Measurements from ENCODE around the gene EPB41. TPM values are rescaled to one million over a fixed set of nuclear protein-coding genes. Genes with fewer than 3 reads are reported as not detected.

EPB41 gene
- total RNA-seq, 1 donor from 2014 or later, result 15.5 TPM

DNA sequence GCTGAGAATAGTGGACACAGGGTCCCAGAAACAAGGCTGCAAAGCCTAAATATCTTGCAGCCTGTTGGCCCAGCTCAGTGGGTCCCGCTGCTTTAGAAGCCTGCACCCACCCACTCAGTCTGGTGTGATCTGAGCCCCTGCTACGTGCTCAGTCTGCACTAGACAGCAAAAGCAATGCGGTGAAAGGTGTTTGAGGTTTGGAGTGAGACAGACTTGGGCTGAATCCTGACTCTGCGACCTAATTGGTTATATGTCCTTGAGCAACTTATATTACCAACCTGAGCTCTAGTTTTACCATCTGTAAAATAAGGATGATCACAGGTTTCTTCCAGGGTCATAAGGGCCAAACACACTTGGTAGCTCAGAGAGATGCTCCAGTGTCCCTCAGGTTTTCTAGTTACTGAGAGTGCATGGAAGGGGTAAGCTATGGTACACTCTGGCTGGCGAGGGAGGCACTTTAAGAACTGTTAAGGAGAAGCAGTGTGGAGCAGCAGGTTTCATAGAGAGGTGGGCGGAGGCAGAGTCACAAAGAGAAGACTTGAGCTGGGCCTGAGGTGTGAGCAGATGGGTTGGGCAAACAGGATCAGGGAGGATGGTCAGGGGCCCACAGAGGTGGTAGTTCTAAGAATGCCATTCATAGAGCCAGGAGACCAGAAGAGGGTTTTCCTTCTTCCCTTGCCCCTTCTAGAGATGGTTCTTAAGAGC lies 199.2 kb downstream of the EPB41 start:
- no peak for DNase-seq (ENCODE audit: low read depth)
- TF ChIP-seq, protein P1, sequence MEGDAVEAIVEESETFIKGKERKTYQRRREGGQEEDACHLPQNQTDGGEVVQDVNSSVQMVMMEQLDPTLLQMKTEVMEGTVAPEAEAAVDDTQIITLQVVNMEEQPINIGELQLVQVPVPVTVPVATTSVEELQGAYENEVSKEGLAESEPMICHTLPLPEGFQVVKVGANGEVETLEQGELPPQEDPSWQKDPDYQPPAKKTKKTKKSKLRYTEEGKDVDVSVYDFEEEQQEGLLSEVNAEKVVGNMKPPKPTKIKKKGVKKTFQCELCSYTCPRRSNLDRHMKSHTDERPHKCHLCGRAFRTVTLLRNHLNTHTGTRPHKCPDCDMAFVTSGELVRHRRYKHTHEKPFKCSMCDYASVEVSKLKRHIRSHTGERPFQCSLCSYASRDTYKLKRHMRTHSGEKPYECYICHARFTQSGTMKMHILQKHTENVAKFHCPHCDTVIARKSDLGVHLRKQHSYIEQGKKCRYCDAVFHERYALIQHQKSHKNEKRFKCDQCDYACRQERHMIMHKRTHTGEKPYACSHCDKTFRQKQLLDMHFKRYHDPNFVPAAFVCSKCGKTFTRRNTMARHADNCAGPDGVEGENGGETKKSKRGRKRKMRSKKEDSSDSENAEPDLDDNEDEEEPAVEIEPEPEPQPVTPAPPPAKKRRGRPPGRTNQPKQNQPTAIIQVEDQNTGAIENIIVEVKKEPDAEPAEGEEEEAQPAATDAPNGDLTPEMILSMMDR (conservative IDR thresholded peaks at IDR 0.05; ENCODE audit: low read depth, low read length), result no peak
- no peak overlapping the region for H3K4me3 ChIP-seq (ENCODE audit: low read depth, low read length)

DNA sequence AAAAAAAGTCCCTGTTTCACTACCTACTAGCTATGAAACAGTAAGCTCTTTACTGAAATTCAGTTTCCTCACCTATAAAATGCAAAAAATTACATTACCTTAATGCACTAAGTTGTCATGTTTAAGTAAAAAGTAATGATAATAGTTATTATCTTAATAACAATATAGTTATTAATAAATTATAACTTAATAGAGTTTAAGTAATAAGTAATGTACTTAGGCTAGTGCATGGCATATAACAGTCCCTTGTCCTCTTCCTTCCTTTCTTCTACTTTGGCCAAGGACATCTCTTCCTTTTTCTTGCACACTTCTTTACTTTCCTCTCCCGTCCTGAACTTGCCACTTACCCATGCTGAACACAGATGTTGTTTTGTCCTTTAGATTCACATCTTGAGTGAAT lies 200.3 kb downstream of the EPB41 start:
- DNase-seq (ENCODE audit: low read depth), result no peak
- H3K4me3 ChIP-seq (ENCODE audit: low read depth, low read length), result no peak overlapping the region
- TF ChIP-seq, protein P1 (conservative IDR thresholded peaks at IDR 0.05; ENCODE audit: low read depth, low read length), result no peak

DNA sequence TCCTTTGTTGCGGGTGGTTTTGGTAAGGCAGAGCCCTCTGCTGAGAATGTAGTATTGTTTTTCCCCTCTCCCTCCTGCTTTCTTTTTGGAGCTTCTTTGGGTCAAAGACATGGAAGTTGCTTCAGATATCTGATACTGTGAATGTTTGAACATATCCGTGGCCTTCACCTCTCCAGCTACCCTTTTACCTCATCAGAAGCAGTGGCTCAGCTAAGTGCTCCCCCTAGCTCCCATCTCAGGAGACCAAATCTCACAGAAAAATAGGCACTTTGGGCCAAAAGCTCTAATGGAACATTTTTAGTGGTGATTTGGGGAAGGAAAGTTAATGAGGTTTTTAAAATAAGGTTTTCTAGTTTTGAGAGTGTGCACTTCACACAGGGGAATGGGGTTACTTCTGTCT lies 203.0 kb downstream of the EPB41 start:
- TF ChIP-seq, protein P1 (conservative IDR thresholded peaks at IDR 0.05; ENCODE audit: low read depth, low read length), result peak; percentile 37
- H3K4me3 ChIP-seq (ENCODE audit: low read depth, low read length), result no peak overlapping the region
- DNase-seq (ENCODE audit: low read depth), result no peak

DNA sequence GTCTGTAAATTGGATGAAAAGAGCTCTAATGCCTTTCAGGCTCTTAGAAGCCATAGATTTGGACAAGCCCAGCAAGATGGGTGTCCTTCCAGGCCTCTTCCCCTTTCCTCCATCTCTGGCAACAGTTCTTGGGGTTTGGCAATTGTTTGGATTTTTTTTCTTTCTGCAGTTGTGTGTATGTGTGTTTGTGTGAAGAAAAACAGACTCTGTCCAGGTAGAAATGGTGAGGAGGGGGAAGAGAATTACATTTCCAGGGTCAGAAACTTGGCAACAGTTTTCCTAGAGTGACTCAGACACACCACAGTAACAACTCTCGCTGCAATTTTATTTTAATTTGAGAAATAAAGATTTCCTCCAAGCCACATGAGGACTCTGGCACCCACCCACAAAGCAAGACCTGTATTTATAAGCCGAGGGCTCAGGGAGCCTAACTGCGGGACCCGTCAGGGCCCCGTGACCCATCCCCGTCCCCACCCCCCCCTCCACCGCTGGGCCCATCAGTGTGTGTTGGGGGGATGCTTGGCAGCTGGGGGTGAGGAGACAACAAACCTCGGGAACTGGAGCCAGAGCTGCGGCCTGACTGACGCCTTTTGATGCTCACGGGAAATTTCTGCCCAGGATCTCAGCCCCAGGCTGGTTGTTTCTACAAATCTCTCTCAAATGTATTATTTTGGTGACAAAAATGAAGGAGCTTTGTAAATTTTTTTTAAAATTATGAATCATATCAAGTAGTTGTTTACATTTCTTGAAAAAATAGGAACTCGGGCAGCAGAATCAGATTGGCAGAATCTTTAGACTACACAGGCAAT lies 205.0 kb downstream of the EPB41 start:
- TF ChIP-seq, protein P1 (conservative IDR thresholded peaks at IDR 0.05; ENCODE audit: low read depth, low read length), result no peak
- no peak overlapping the region for H3K4me3 ChIP-seq (ENCODE audit: low read depth, low read length)
- DNase-seq (ENCODE audit: low read depth), result no peak

DNA sequence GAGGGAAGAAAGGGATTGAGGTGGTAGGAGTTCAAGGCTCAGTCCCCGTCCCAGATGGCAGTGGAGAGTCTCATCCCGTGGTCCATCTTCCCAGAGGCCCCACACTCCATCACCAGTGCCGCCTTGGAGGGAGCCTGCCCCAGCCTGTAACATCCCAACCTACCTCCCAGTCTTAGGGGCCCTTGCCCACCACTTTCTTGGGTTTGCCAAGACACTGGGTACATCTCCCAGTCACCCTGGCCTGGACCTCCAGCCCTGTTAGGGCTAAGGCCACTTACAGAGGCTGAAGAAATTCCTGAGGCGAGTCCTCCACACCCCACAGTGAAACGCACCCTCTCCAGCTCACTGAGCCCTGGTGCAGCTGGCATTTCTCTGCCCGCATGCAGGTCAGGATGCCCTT lies 206.0 kb downstream of the EPB41 start:
- H3K4me3 ChIP-seq (ENCODE audit: low read depth, low read length), result no peak overlapping the region
- TF ChIP-seq, protein P1 (conservative IDR thresholded peaks at IDR 0.05; ENCODE audit: low read depth, low read length), result no peak
- DNase-seq (ENCODE audit: low read depth), result no peak

DNA sequence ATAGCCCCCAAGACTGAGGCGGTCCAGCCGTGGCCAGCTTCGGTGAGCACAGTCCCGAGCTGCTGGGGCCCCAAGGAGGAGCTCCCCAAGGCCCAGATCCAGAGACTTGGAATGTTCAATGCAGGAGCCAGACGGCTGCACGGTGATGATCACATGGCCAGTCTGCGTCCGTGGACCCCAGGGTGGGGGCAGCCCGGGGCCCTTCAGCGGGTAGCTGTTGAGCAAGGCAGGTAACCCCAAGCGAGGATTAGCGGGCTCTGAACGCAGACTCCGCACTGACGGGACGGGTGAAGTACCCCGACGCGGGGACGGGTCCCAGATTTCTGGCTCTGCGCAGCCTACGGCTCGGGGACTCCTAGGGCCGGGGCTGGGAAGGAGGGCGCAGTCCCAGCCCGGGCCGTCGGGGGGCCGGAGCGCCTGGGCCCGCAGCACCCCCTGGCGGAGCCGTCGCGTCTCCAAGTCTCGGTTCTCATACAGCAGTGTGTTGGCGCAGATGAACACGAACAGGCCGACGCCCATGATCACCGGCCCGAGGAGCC lies 206.6 kb downstream of the EPB41 start:
- no peak for DNase-seq (ENCODE audit: low read depth)
- H3K4me3 ChIP-seq (ENCODE audit: low read depth, low read length), result no peak overlapping the region

More for the DNA sequence above, 206.6 kb downstream of the EPB41 start:
- TF ChIP-seq, protein P1 (conservative IDR thresholded peaks at IDR 0.05; ENCODE audit: low read depth, low read length), result peak; percentile 45
